ENCODE data around the gene ICAM5. TPM values are rescaled to one million over a fixed set of nuclear protein-coding genes. Genes with fewer than 3 reads are reported as not detected.
"Not testable (repeated sequence)": the region's sequence is repeated elsewhere in the genome, so short reads cannot be mapped to it uniquely, and the experiment has no call there.

The ICAM5 gene
- total and polyA plus RNA-seq, 2 donors from 2014 or later = 0.34 to 2.9 TPM

GRCh38 chr19:10333758-10334587, 44.2 kb downstream of the ICAM5 start:
- Histone ChIP-seq H3K27me3 (ENCODE audit: control insufficient read depth, insufficient read depth, low read length) (no peaks in the 10 kb centered on the region), H3K9ac (ENCODE audit: low read length in 3 of 3) (peak overlapping the region; percentile 65 to 80 (median 72)), H3K36me3 (ENCODE audit: control insufficient read depth in 2 of 3, insufficient read depth in 3 of 3, low read length in 3 of 3) (peaks cover 0 to 6% (median 4%) of the 10 kb centered on the region in 3 donors), H3K4me3 (ENCODE audit: low read length in 3 of 3) (peak overlapping the region; percentile 71 to 98 (median 95)), H3K4me1 (ENCODE audit: control insufficient read depth in 2 of 3, insufficient read depth in 2 of 3, low read depth in 1 of 3, low read length in 3 of 3) (peaks cover 0 to 21% (median 6%) of the 10 kb centered on the region in 3 donors), H3K27ac (ENCODE audit: low read depth in 2 of 2, low read length in 2 of 2) (peak overlapping the region; percentile 85 to 86), H3K9me3 (ENCODE audit: control insufficient read depth in 2 of 3, insufficient read depth in 1 of 3, low read length in 3 of 3) (no peaks in the 10 kb centered on the region)
- intact Hi-C loops (cut with DNase I) = no loop called here
- FAIRE-seq = no peak
- peak in 2 of 5 donors; percentile 9 to 19 for DNase-seq
- no peak for TF ChIP-seq CTCF (IDR thresholded peaks at IDR 0.05; ENCODE audit: borderline replicate concordance, extremely low read depth, insufficient read depth)

- Histone ChIP-seq H3K27me3 (ENCODE audit: control insufficient read depth, insufficient read depth, low read length) (no peaks in the 10 kb centered on the region), H3K27ac (ENCODE audit: low read depth in 2 of 2, low read length in 2 of 2) (peak overlapping the region; percentile 74 to 85), H3K4me1 (ENCODE audit: control insufficient read depth in 2 of 3, insufficient read depth in 2 of 3, low read depth in 1 of 3, low read length in 3 of 3) (peaks cover 0 to 21% (median 6%) of the 10 kb centered on the region in 3 donors), H3K9me3 (ENCODE audit: control insufficient read depth in 2 of 3, insufficient read depth in 1 of 3, low read length in 3 of 3) (no peaks in the 10 kb centered on the region), H3K9ac (ENCODE audit: low read length in 3 of 3) (peak overlapping the region; percentile 37 to 80 (median 72)), H3K4me3 (ENCODE audit: low read length in 3 of 3) (peak overlapping the region; percentile 71 to 98 (median 95)), H3K36me3 (ENCODE audit: control insufficient read depth in 2 of 3, insufficient read depth in 3 of 3, low read length in 3 of 3) (peaks cover 0 to 6% (median 4%) of the 10 kb centered on the region in 3 donors)
- peak; percentile 18 for TF ChIP-seq CTCF (IDR thresholded peaks at IDR 0.05; ENCODE audit: borderline replicate concordance, extremely low read depth, insufficient read depth)
- DNase-seq (peak; percentile 93 to 98 (median 95)), FAIRE-seq (peak; percentile 74)
- intact Hi-C loops (cut with DNase I) = no loop called here
Observed at GRCh38 chr19:10334588-10335351, 45.0 kb downstream of the ICAM5 start.

GRCh38 chr19:10335352-10335985, 45.7 kb downstream of the ICAM5 start:
- DNase-seq (peak in 1 of 5 donors; percentile 65), FAIRE-seq (no peak)
- TF ChIP-seq CTCF (IDR thresholded peaks at IDR 0.05; ENCODE audit: borderline replicate concordance, extremely low read depth, insufficient read depth) = no peak
- no peaks in the 10 kb centered on the region for H3K9me3 ChIP-seq (ENCODE audit: control insufficient read depth in 2 of 3, insufficient read depth in 1 of 3, low read length in 3 of 3)
- H3K27me3 ChIP-seq (ENCODE audit: control insufficient read depth, insufficient read depth, low read length) = no peaks in the 10 kb centered on the region
- peaks cover 0 to 21% (median 6%) of the 10 kb centered on the region in 3 donors for H3K4me1 ChIP-seq (ENCODE audit: control insufficient read depth in 2 of 3, insufficient read depth in 2 of 3, low read depth in 1 of 3, low read length in 3 of 3)
- no peak overlapping the region for H3K27ac ChIP-seq (ENCODE audit: low read depth in 2 of 2, low read length in 2 of 2)
- intact Hi-C loops (cut with DNase I) = no loop called here
- peaks cover 0 to under 1% (median 0%) of the 10 kb centered on the region in 3 donors for H3K36me3 ChIP-seq (ENCODE audit: control insufficient read depth in 2 of 3, insufficient read depth in 3 of 3, low read length in 3 of 3)
- H3K9ac ChIP-seq (ENCODE audit: low read length in 3 of 3) = no peak overlapping the region
- H3K4me3 ChIP-seq (ENCODE audit: low read length in 3 of 3) = peak overlapping the region in 1 of 3 donors; percentile 98

- intact Hi-C loops (cut with DNase I); DNase-seq; FAIRE-seq: not testable (repeated sequence)
Observed at GRCh38 chr19:10336725-10337124, 47.0 kb downstream of the ICAM5 start.

More at GRCh38 chr19:10336725-10337124, 47.0 kb downstream of the ICAM5 start:
- H3K4me3 ChIP-seq (ENCODE audit: low read length in 3 of 3); H3K9ac ChIP-seq (ENCODE audit: low read length in 3 of 3); H3K36me3 ChIP-seq (ENCODE audit: control insufficient read depth in 2 of 3, insufficient read depth in 3 of 3, low read length in 3 of 3); H3K27ac ChIP-seq (ENCODE audit: low read depth in 2 of 2, low read length in 2 of 2); H3K9me3 ChIP-seq (ENCODE audit: control insufficient read depth in 2 of 3, insufficient read depth in 1 of 3, low read length in 3 of 3); H3K27me3 ChIP-seq (ENCODE audit: control insufficient read depth, insufficient read depth, low read length): not testable (repeated sequence)
- H3K4me1 ChIP-seq (ENCODE audit: control insufficient read depth in 2 of 3, insufficient read depth in 2 of 3, low read depth in 1 of 3, low read length in 3 of 3) = peaks cover 0 to 21% (median 6%) of the 10 kb centered on the region in 3 donors
